GM19372 (cell line): ENCODE results near the gene LRMDA.
"Not testable (repeated sequence)": the region's sequence is repeated elsewhere in the genome, so short reads cannot be mapped to it uniquely, and the experiment has no call there.

ENCODE experiments used
- ATAC-seq: cut with Tn5 transposase; IDR thresholded peaks from one replicate; pipeline ENCODE4 v1.9.1; 2021; ENCODE audit warnings: mild to moderate bottlenecking, low read depth, moderate library complexity; ENCODE audit not compliant: unreplicated experiment

The LRMDA gene

DNA sequence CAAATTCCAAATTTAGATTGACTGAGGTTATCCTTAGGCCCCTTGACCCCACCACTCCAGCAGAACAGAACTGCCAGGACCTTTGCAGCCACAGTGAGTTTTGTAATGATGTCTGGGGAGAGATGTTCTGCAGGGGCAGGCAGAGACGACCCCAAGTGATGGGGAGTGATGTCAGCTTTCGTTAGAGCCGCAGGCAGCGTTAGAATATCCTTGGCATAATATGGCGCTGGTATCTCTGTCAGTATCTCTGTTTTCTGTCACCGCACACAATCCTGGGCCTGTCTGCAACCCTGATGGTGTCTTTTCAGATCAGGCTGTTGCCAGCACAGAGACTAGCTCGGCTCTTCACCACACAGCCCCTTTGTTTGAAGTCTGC lies 1122.6 kb downstream of the LRMDA start:
- ATAC-seq = no peak

DNA sequence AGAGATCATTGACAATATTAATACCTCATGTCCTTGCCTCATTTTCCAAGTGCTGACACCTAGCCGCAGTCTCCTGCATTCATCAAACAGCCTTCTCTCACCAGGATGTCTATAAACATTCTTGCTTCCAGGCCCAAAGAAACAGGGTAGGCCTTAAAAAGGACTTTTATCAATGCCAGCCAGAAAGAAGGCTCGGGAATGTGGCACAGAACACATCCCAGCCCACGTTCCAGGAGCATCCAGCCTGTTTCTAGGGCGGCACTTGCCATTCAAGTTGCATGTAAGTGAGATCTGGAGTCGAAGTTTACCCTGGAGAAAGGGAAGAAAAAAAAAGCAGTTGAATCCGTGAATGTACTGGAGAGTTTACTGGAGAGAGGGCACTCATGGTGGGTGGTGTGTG lies 1123.1 kb downstream of the LRMDA start:
- no peak for ATAC-seq

DNA sequence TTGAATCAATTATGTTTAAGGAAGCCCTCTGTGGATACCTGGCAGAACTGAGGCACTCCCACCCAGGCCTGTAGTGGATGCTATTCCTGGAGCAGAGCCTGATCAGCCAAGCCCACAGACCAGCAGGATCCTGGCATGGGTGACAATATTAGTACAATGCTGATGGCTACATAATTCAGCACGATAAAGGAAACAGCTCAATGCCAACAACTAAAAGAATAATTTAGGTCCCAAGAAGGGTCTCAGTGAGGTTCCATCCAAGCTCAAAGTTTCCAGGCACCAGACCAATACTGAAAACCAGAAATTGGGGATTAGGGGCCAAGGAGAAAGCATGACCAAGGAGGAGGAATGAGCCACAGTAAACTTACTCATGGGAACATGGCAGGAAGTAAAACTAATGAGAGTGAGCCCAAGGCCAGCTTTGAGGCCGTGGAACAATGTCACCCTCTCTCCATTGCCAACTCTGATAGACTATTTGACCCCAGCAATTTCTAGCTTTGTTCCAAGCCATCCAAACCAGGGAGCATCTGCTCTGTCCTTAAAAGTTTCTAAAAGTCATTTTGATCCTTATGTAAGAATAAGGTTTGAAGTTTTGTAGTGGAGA lies 1123.7 kb downstream of the LRMDA start:
- no peak for ATAC-seq

DNA sequence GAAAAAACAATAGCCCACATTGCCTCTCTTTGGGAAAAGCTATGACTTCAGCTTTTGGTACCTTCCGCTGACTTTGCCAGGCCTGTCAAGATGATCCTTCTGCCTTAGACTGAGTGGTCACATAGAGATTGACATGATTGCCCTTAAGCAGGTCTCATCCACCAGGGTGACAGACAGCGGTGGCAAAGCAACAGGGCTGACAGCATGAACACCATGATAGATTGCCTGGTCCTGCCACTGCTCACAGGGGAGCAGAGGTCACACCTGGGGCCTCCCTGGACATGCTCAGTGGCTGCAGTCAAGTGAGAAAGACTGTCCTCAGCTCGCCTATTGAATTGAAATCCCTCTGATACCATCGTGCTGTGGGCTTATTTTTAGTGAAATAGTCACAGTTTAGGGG lies 1125.9 kb downstream of the LRMDA start:
- no peak for ATAC-seq

DNA sequence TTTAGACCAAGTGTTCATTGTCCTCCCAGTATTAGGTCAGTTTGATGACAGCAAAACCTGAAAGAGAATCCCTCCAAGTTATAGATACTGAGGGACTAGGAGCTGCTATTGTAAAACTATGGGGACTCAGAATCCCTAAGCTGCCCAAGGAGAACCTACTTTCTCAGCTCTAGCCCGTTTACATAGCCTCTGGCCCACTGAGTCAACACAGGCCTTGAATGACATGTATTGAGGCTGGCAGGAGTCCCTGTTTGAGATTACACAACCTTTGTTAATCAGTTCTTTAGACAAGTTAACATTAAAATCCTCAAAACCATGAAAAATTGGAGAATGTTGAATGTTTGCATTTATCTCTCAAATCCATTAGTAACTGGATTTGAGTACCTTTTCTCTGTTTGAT lies 1127.2 kb downstream of the LRMDA start:
- no peak for ATAC-seq

DNA sequence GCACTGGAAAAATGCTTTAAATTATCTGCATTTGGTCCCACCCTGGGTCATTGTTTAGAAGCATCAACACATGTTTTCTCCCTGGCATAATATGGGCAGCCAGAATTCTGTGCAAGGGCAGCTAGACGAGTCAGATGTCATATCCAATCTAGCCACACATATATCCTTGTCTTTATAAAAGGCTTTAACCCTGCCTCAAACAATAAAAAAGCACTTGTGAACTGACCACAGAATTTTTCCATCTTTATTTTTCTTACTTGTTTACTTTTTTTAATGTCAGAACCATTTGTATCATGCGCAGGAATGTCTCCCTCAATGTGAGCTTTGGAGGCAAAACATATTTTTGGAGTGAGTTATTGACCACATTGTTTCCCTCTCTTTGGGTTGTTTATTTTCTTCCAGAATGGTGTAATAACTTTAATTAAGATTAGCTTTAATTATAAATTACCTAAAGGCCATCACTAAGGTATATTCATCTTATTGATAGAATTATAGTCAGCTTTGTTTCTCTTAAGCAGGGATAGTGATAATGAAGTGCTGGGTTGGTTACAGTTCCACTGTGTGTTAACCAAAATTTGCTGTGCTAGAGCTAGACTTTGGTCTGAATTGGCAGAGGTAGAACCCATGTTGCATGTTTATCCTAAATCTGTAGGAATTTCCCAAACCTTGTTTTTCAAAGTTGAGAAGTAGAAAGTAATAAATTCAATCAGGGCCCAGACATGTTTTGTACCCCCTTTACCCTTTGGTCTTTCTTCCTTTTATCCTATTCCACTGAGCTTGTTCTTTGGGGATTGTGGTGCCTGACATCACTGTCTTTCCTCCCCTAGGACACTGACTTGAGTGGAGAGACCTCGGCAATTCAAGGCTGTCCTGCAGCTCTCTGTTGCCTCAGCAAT lies 1127.8 kb downstream of the LRMDA start:
- ATAC-seq = no peak

DNA sequence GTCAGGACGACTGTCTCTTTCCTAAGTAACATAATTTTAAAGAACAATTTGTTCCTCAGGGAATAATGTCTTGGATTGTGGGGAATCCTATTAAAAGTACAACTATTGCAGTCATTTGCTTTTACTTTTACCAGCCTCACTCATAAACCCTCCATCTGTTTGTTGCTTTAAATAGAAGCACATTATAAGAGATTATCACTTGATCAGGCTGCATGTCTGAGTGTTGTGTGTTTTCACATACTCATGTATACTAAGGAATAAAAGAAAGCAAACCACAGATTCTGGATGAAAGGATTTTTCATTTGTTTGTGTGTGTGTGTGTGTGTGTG lies 1128.4 kb downstream of the LRMDA start:
- no peak for ATAC-seq

DNA sequence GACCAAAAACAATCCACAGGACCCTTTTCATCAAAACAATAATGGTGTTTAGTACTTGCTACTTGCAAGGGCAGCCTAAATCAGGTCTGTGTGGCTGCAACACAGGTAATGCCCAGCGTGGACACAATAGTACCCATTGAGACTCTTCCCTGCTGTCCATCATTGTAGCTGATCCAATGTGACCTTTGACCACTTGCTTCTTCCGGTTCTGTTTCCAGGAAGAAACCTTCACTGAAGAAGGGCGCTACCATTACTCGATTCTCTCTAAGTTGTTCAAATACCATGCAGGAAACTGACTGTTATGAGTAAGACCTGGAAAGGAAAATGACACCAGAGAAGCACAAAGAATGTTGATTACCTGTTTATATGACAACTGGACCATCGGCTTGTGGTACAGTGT lies 1128.9 kb downstream of the LRMDA start:
- ATAC-seq = no peak

DNA sequence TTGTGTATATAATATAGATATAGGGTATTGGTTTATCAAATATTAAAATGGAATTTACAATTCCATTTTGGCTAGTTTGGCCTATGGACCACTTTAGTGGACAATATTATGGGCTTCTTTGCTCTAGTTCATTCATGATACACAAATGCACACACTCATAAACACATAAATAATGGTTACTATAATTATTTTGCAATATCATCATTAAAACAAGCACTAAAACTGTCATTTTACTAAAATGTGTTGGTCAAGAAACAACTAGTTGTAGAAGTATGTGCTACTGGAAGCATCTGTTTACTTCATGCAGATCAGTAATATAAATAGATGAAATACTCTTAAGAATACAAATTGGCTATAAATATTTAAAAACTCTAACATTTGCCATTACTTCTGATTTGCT lies 1131.9 kb downstream of the LRMDA start:
- ATAC-seq = no peak

DNA sequence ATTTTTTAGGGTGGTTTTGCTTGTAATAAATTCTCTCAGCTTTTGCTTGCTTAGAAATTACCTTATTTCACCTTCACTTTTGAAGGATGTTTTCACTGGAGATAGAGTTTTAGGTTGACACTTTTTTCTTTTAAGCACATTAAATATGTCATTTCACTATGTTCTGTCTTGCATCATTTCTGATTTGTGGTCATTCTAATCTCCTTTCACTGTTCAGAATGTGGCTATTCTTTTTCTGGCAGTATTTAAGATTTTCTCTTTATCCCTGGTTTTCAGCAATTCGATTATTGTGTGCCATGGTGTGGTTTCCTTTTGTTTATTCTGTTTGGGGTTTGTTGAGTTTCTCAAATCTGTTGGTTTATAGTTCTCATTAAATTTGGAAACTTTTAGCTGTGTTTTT lies 1140.6 kb downstream of the LRMDA start:
- no peak for ATAC-seq

DNA sequence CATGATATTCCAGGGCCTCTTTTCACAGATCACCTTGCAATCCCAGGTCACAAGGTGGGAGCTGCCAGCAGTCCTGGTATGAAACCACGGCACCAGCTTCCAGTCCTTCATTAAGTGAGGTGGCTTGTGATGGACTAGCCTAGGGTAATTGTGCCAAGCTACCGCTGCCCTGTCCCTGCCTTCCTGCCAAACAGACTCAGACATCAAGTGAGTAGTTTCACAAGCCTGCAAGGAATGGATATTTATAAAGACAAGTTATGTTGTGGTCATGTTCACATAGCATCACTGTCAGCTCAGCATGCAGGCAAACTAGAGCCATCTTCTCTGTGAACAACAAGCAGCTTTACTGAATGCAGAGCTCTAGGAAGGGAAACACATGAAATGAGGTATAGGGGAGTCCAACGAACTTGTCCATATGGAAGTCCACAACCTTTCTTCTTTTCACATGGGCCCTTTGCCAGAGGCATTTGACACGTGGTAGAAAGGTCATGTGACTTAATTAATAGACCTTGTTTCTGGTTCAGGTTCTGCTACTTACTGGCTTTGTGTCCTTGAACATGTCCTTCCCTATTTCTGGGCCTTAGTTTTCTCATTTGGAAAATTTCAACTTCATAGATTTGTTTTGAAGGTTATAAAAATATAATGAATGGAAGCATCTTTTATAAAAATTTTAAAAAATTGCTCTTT lies 1145.0 kb downstream of the LRMDA start:
- ATAC-seq = no peak

DNA sequence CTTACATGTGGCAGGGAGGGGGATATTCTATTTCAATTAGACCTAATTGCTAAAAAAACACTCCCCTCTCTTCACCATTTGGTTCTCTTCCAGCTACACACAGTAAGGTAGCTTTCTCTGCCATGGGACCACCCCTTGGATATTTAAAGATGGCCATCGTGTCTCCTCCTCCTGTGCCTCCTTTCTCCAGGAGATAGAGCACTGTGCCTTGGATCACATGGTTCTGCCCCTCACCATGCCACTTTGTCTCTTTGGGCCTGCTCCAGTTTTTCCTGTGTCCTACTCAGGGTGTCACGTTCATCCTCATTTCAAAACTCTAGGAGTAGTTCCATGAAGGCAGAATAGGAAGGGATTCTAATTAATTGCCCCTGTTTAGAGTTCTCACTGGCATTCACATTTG lies 1146.0 kb downstream of the LRMDA start:
- ATAC-seq = no peak

DNA sequence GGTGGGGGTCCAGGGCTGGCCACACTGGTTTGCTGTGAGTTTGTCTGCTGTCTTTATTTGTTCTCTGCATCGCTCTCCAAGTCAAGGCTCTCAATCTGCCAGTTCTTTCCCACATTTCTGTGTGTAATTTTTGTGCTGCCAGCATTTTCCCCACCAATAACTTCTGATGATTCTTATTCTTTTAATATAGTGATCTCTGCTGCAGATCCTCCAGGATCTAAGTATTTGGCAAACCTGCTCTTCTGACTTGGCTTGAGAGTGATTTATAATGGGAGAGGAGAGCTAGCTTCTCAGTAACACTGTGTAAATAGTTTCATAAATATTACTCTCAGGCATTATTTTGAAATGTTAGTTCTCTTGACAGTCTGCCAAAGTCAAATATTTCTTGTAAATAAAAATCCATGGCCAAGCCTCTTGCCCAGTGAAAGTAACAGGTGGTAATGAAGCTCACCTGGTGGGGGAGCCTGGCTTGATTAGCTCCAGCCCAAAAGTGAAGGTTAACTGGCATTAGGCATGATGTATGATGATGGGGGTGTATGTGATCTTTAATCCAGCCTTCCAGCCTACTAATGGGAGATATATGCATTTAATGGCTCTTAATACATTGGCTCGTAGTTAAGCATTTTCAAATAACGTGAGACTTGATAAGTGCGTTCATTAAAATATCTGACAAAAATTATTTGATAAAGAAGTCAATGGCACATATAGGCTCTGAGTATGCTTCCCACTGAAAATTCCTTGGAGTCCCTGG lies 1150.3 kb downstream of the LRMDA start:
- no peak for ATAC-seq

DNA sequence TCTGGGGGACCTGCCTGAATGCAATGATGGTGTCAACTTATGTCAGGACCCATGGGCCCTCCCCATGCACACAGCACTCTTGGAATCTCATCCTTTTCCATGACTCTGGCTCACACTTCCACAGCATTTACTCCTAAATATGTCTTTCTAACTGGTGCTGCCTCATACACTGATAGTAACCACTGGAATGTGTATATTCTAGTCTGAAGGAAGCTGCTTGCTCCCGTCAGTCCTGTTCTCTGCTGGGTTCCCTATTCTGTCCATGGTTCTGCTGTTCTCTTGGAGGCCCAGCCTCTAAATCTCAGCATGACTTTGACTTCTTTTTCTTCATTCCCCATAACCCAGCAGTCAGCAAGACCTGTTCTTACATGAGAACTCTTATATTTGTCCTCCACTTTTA lies 1151.1 kb downstream of the LRMDA start:
- ATAC-seq = no peak

DNA sequence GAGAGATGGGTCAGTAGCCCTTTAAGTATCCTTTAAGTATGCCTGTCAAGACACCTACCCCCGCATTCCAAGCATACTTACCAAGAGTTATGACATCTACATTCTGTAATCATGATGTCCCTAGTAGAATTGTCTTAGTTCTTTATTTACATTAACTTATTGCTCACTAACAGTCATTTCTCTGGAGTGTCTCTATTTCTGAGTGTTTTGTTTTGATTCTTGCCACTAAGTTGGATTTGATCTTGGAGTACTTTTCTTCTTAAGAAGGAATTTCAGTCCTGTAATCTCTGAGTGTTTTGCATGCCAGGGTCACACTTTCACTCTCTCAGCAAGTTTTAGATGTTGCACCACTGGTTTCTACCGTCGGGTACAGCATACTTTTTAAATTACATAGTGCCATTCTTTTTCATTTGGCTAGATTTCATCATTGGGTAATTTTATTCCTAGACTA lies 1152.3 kb downstream of the LRMDA start:
- no peak for ATAC-seq

DNA sequence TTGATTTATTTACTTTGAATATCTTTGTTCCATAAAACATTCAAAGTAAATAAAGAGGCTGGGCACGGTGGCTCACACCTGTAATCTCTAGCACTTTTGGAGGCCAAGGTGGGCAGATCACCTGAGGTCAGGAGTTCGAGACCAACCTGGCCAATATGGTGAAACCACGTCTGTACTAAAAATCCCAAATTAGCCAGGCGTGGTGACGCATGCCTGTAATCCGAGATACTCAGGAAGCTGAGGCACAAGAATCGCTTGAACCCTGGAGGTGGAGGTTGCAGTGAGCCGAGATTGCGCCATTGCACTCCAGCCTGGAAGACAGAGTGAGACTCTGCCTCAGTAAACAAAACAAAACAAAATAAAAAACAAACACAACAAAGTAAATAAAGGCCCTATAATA lies 1153.0 kb downstream of the LRMDA start:
- not testable (repeated sequence) for ATAC-seq
